NT2/D1 (cell line): ENCODE measurements around the gene RUNX2.

Source experiments
- SUZ12 ChIP-seq: IDR thresholded peaks from 2 replicates; pipeline ENCODE4 v1.6.1; 2011; ENCODE audit not compliant: insufficient read length, insufficient read depth; ENCODE audit errors: extremely low read depth
- YY1 ChIP-seq: IDR thresholded peaks from 2 replicates; pipeline ENCODE4 v1.6.1; 2011; ENCODE audit not compliant: insufficient read length, insufficient read depth
- ZNF274 ChIP-seq: IDR thresholded peaks from 2 replicates; pipeline ENCODE4 v1.6.1; 2011; ENCODE audit warnings: mild to moderate bottlenecking, low read depth, low read length

- TF ChIP-seq ZNF274: no peak
- no peak for TF ChIP-seq YY1
- no peak for TF ChIP-seq SUZ12
Observed at GRCh38 chr6:45464685-45465084, 136.6 kb downstream of the RUNX2 start.
